WTC11 (cell line): ENCODE results near the gene DRD5. TPM values are rescaled to one million over a fixed set of nuclear protein-coding genes. Genes with fewer than 3 reads are reported as not detected.

ENCODE experiments used
- ATAC-seq: fragments of 200-7000 bp; cut with Tn5 transposase; 2 replicates; pipeline ENCODE4 v1.10.0; 2021; ENCODE audit warnings: mild to moderate bottlenecking, moderate library complexity
- CTCF ChIA-PET: fragments of 300-600 bp; sonication (Branson Sonifier 250); formaldehyde crosslinking; loops from one replicate; lab custom pipeline; 2021; ENCODE audit warnings: antibody characterized with exemption; lab: Charles Lee
- POLR2A ChIA-PET: fragments of 350-600 bp; sonication (Branson Sonifier 250); formaldehyde crosslinking; loops from one replicate; lab custom pipeline; 2021; ENCODE audit warnings: antibody characterized with exemption; lab: Charles Lee
- DNase-seq: peaks from one replicate; pipeline ENCODE4 v3.0.0; 2021; ENCODE audit warnings: low spot score
- H3K27ac Mint-ChIP-seq: 2 replicates; pipeline ENCODE4 v1.8.0; 2021; ENCODE audit warnings: mixed read lengths
- H3K27me3 Mint-ChIP-seq: 2 replicates; pipeline ENCODE4 v1.8.0; 2021; ENCODE audit warnings: low read depth, mild to moderate bottlenecking, moderate library complexity, mixed read lengths
- H3K36me3 Mint-ChIP-seq: 2 replicates; pipeline ENCODE4 v1.8.0; 2021; ENCODE audit warnings: mixed read lengths
- H3K4me1 Mint-ChIP-seq: 2 replicates; pipeline ENCODE4 v1.8.0; 2022; ENCODE audit warnings: mixed read lengths
- H3K4me3 Mint-ChIP-seq: 2 replicates; pipeline ENCODE4 v1.8.0; 2021; ENCODE audit warnings: mild to moderate bottlenecking, moderate library complexity, mixed read lengths
- H3K9me3 Mint-ChIP-seq: 2 replicates; pipeline ENCODE4 v1.8.0; 2021; ENCODE audit warnings: mixed read lengths
- ARID4B ChIP-seq: sonication (generic); formaldehyde crosslinking; IDR thresholded peaks from 2 replicates; pipeline ENCODE4 v1.8.0; 2023; ENCODE audit warnings: missing genetic modification reagents, mild to moderate bottlenecking, borderline replicate concordance
- ATF1 ChIP-seq: sonication (generic); formaldehyde crosslinking; IDR thresholded peaks from 2 replicates; pipeline ENCODE4 v1.8.1; 2023; ENCODE audit warnings: mild to moderate bottlenecking, moderate library complexity, missing genetic modification reagents
- ATF6 ChIP-seq: sonication (generic); formaldehyde crosslinking; IDR thresholded peaks from 2 replicates; pipeline ENCODE4 v1.8.1; 2023; ENCODE audit warnings: mild to moderate bottlenecking, missing genetic modification reagents
- CTCF ChIP-seq: fragments of 200-600 bp; IDR thresholded peaks from 2 replicates; pipeline ENCODE4 v1.8.0; 2022; ENCODE audit warnings: antibody characterized with exemption
- E2F4 ChIP-seq: sonication (generic); formaldehyde crosslinking; IDR thresholded peaks from 2 replicates; pipeline ENCODE4 v1.8.1; 2022; ENCODE audit warnings: low read depth, mild to moderate bottlenecking, moderate library complexity, missing genetic modification reagents, borderline replicate concordance
- ESRRA ChIP-seq: sonication (generic); formaldehyde crosslinking; IDR thresholded peaks from 2 replicates; pipeline ENCODE4 v1.8.1; 2022; ENCODE audit warnings: mild to moderate bottlenecking, missing genetic modification reagents, borderline replicate concordance
- HMGXB4 ChIP-seq: sonication (generic); formaldehyde crosslinking; IDR thresholded peaks from 2 replicates; pipeline ENCODE4 v1.8.1; 2023; ENCODE audit warnings: mild to moderate bottlenecking, moderate library complexity, missing genetic modification reagents
- IRF1 ChIP-seq: sonication (generic); formaldehyde crosslinking; IDR thresholded peaks from 2 replicates; pipeline ENCODE4 v1.8.0; 2023; ENCODE audit warnings: missing genetic modification reagents
- JAZF1 ChIP-seq: fragments of 250-450 bp; sonication (Bioruptor Pico); IDR thresholded peaks from 2 replicates; pipeline ENCODE4 v1.9.0; 2021; ENCODE audit warnings: moderate library complexity, mild to moderate bottlenecking, inconsistent platforms
- NR2C2 ChIP-seq: sonication (generic); formaldehyde crosslinking; IDR thresholded peaks from 2 replicates; pipeline ENCODE4 v1.8.0; 2022; ENCODE audit warnings: mild to moderate bottlenecking, missing genetic modification reagents
- RELA ChIP-seq: sonication (generic); formaldehyde crosslinking; IDR thresholded peaks from 2 replicates; pipeline ENCODE4 v1.8.1; 2022; ENCODE audit warnings: missing genetic modification reagents, mild to moderate bottlenecking, borderline replicate concordance
- USF2 ChIP-seq: sonication (generic); formaldehyde crosslinking; IDR thresholded peaks from 2 replicates; pipeline ENCODE4 v1.8.1; 2023; ENCODE audit warnings: mild to moderate bottlenecking, missing genetic modification reagents, moderate library complexity
- ZNF121 ChIP-seq: sonication (generic); formaldehyde crosslinking; IDR thresholded peaks from 2 replicates; pipeline ENCODE4 v1.8.0; 2023; ENCODE audit warnings: missing genetic modification reagents
- ZNF232 ChIP-seq: sonication (generic); formaldehyde crosslinking; IDR thresholded peaks from 2 replicates; pipeline ENCODE4 v1.8.0; 2022; ENCODE audit warnings: mild to moderate bottlenecking, missing genetic modification reagents
- ZNF671 ChIP-seq: fragments of 250-450 bp; sonication (Bioruptor Pico); IDR thresholded peaks from 2 replicates; pipeline ENCODE4 v1.8.0; 2021; ENCODE audit warnings: mild to moderate bottlenecking
- total RNA-seq: library from RNA; stranded (reverse); gene quantifications from 3 replicates; pipeline ENCODE4 v1.2.3, GENCODE V29; 2021

The DRD5 gene
- total RNA-seq, 1 experiment from 2014 or later: 0.07 TPM

- TF ChIP-seq USF2 (no peak), IRF1 (CRISPR knock-in tag) (no peak), ESRRA (CRISPR knock-in tag) (no peak), ARID4B (CRISPR knock-in tag) (no peak), ATF6 (CRISPR knock-in tag) (no peak), NR2C2 (no peak), ZNF671 (CRISPR knock-in tag) (no peak), CTCF (no peak), ZNF121 (CRISPR knock-in tag) (no peak), RELA (CRISPR knock-in tag) (no peak), HMGXB4 (no peak), JAZF1 (CRISPR knock-in tag) (no peak), ATF1 (no peak), ZNF232 (CRISPR knock-in tag) (no peak), E2F4 (no peak)
- ChIA-PET POLR2A (no interaction called here), CTCF (no interaction called here)
- no peak overlapping the region for H3K4me3 Mint-ChIP-seq
- no peaks in the 10 kb centered on the region for H3K36me3 Mint-ChIP-seq
- peaks cover 18% of the 10 kb centered on the region for H3K9me3 Mint-ChIP-seq
- peaks cover 13% of the 10 kb centered on the region for H3K27me3 Mint-ChIP-seq
- peaks cover 6% of the 10 kb centered on the region; the same call in 1 of the 2 replicates for H3K4me1 Mint-ChIP-seq
- no peak for DNase-seq
- ATAC-seq: no peak
- H3K27ac Mint-ChIP-seq: no peak overlapping the region
Measured at GRCh38 chr4:9812501-9813340, 31.3 kb downstream of the DRD5 start.
